ENCODE data around the gene IL4I1. TPM values are rescaled to one million over a fixed set of nuclear protein-coding genes. Genes with fewer than 3 reads are reported as not detected.

IL4I1 gene
- total and polyA plus RNA-seq, 4 donors: 3.6 to 21.2 (median 3.8) TPM

DNA sequence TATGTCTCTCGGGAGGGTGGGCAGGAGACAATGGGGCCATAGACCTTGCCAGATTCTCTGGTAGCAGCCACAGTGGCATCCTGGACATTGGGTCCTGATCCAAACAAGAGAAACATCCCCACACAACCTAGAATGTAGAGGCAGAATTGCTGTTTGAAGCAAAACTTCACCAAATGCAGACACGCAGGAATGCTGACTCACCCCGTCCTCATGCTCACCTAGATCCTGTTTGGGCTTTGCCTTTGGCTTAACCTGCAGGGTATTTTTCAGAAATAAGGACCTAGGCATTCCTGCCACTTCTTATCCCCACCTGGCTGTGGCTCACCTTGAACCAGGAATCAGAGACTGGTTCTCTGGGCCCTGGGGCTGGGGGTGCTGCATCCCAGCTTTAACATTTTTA, 11.9 kb downstream of the IL4I1 start:
- no peak overlapping the region for H3K27ac ChIP-seq (ENCODE audit: low read depth in 1 of 2, low read length in 1 of 2)
- DNase-seq (no peak), ATAC-seq (ENCODE audit: insufficient read depth, low FRiP score) (no peak)
- H3K36me3 ChIP-seq (ENCODE audit: control insufficient read depth in 4 of 4, insufficient read depth in 4 of 4, low read length in 4 of 4): peaks cover 17 to 58% (median 40%) of the 10 kb centered on the region in 4 donors
- H3K9me3 ChIP-seq (ENCODE audit: control insufficient read depth in 4 of 4, insufficient read depth in 3 of 4, low read length in 3 of 4): peaks cover 0 to 2% (median 0%) of the 10 kb centered on the region in 4 donors
- H3K4me3 ChIP-seq: no peak overlapping the region
- WGBS, 2 donors: 92% methylated on average over 3 of the region's 3 CpGs
- H3K4me1 ChIP-seq (ENCODE audit: control insufficient read depth in 5 of 5, insufficient read depth in 5 of 5, low read length in 5 of 5): peaks cover 0 to 3% (median 0%) of the 10 kb centered on the region in 5 donors
- H3K9ac ChIP-seq (ENCODE audit: insufficient read depth in 1 of 2, low read length in 2 of 2): no peak overlapping the region
- TF ChIP-seq, protein P1, sequence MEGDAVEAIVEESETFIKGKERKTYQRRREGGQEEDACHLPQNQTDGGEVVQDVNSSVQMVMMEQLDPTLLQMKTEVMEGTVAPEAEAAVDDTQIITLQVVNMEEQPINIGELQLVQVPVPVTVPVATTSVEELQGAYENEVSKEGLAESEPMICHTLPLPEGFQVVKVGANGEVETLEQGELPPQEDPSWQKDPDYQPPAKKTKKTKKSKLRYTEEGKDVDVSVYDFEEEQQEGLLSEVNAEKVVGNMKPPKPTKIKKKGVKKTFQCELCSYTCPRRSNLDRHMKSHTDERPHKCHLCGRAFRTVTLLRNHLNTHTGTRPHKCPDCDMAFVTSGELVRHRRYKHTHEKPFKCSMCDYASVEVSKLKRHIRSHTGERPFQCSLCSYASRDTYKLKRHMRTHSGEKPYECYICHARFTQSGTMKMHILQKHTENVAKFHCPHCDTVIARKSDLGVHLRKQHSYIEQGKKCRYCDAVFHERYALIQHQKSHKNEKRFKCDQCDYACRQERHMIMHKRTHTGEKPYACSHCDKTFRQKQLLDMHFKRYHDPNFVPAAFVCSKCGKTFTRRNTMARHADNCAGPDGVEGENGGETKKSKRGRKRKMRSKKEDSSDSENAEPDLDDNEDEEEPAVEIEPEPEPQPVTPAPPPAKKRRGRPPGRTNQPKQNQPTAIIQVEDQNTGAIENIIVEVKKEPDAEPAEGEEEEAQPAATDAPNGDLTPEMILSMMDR (IDR thresholded peaks at IDR 0.05; ENCODE audit: control extremely low read depth, extremely low read depth): no peak
- H3K27me3 ChIP-seq (ENCODE audit: control insufficient read depth in 3 of 3, insufficient read depth in 3 of 3, low read length in 2 of 3): no peaks in the 10 kb centered on the region

DNA sequence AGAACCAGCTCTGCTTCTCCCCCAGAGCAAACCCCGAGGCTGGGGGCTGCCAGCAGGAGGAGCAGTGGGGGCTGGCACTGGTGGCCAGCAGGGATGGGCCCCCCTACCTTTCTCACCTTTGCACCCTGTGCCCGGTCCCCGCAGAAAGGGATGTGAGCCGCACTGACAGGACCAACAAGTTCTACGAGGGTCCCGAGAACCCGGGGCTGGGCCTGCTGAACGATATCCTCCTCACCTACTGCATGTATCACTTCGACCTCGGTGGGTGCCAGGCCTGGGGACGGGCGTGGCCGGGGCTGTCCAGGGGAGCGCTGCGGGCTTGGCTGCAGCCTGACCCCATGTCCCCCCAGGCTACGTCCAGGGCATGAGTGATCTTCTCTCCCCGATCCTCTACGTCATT, 12.6 kb downstream of the IL4I1 start:
- TF ChIP-seq, protein P1 (IDR thresholded peaks at IDR 0.05; ENCODE audit: control extremely low read depth, extremely low read depth): no peak
- Histone ChIP-seq H3K9ac (ENCODE audit: insufficient read depth in 1 of 2, low read length in 2 of 2) (no peak overlapping the region), H3K27ac (ENCODE audit: low read depth in 1 of 2, low read length in 1 of 2) (no peak overlapping the region), H3K36me3 (ENCODE audit: control insufficient read depth in 4 of 4, insufficient read depth in 4 of 4, low read length in 4 of 4) (peaks cover 17 to 60% (median 46%) of the 10 kb centered on the region in 4 donors), H3K27me3 (ENCODE audit: control insufficient read depth in 3 of 3, insufficient read depth in 3 of 3, low read length in 2 of 3) (no peaks in the 10 kb centered on the region), H3K4me3 (no peak overlapping the region), H3K9me3 (ENCODE audit: control insufficient read depth in 4 of 4, insufficient read depth in 3 of 4, low read length in 3 of 4) (peaks cover 0 to 2% (median 0%) of the 10 kb centered on the region in 4 donors), H3K4me1 (ENCODE audit: control insufficient read depth in 5 of 5, insufficient read depth in 5 of 5, low read length in 5 of 5) (no peaks in the 10 kb centered on the region)
- DNase-seq (no peak), ATAC-seq (ENCODE audit: insufficient read depth, low FRiP score) (no peak)
- WGBS, 2 donors: 94 to 95% methylated on average over 18 of the region's 18 CpGs

DNA sequence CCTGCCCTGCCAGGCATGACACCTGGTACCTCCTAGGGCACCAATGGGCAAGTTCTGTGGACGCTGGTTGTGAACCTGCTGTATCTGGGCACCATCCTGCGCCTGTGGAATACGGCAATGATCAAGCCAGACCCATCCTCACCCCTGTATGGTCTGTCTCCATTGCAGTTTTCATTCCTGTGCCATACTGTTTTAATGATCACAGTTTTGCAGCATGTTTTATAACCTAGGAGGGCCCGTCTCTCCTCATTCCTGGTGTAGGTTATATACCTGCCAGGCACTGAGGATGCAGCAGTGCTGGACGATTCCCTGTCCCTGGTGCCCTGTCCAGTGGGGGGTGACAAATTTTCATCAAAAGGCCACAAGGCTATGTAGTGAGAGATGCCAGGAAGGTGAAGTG, 13.6 kb downstream of the IL4I1 start:
- TF ChIP-seq, protein P1 (IDR thresholded peaks at IDR 0.05; ENCODE audit: control extremely low read depth, extremely low read depth): no peak
- H3K36me3 ChIP-seq (ENCODE audit: control insufficient read depth in 4 of 4, insufficient read depth in 4 of 4, low read length in 4 of 4): peaks cover 17 to 58% (median 46%) of the 10 kb centered on the region in 4 donors
- 96 to 97% methylated on average over 5 of the region's 5 CpGs for WGBS, 2 donors

DNA sequence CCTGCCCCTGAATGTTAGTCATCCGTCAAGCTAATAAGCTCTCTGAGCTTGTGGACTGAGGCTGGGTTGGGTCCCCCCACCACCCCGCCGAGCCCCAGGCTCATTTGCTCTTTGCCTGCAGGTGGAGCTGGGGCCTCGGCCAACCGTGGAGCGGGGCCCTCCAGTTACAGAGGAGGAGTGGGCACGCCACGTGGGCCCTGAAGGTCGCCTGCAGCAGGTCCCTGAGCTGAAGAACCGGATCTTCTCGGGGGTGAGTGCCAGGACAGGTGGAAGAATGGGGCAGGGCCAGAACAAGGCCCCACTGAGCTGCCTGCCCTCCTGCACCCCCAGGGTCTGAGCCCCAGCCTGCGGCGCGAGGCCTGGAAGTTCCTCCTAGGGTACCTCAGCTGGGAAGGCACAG, 14.0 kb downstream of the IL4I1 start:
- Histone ChIP-seq H3K9ac (ENCODE audit: insufficient read depth in 1 of 2, low read length in 2 of 2) (no peak overlapping the region), H3K9me3 (ENCODE audit: control insufficient read depth in 4 of 4, insufficient read depth in 3 of 4, low read length in 3 of 4) (peaks cover 0 to 2% (median 0%) of the 10 kb centered on the region in 4 donors), H3K4me3 (no peak overlapping the region), H3K36me3 (ENCODE audit: control insufficient read depth in 4 of 4, insufficient read depth in 4 of 4, low read length in 4 of 4) (peaks cover 17 to 58% (median 46%) of the 10 kb centered on the region in 4 donors), H3K27ac (ENCODE audit: low read depth in 1 of 2, low read length in 1 of 2) (no peak overlapping the region), H3K4me1 (ENCODE audit: control insufficient read depth in 5 of 5, insufficient read depth in 5 of 5, low read length in 5 of 5) (peaks cover 0 to 10% (median 0%) of the 10 kb centered on the region in 5 donors), H3K27me3 (ENCODE audit: control insufficient read depth in 3 of 3, insufficient read depth in 3 of 3, low read length in 2 of 3) (no peaks in the 10 kb centered on the region)
- 97 to 98% methylated on average over 14 of the region's 14 CpGs for WGBS, 2 donors
- ATAC-seq (ENCODE audit: insufficient read depth, low FRiP score) (no peak), DNase-seq (no peak)
- TF ChIP-seq, protein P1 (IDR thresholded peaks at IDR 0.05; ENCODE audit: control extremely low read depth, extremely low read depth): no peak

More for the DNA sequence above, 13.6 kb downstream of the IL4I1 start:
- DNase-seq: no peak
- Histone ChIP-seq H3K27me3 (ENCODE audit: control insufficient read depth in 3 of 3, insufficient read depth in 3 of 3, low read length in 2 of 3) (no peaks in the 10 kb centered on the region), H3K27ac (ENCODE audit: low read depth in 1 of 2, low read length in 1 of 2) (no peak overlapping the region), H3K9me3 (ENCODE audit: control insufficient read depth in 4 of 4, insufficient read depth in 3 of 4, low read length in 3 of 4) (peaks cover 0 to 2% (median 0%) of the 10 kb centered on the region in 4 donors), H3K4me3 (no peak overlapping the region), H3K9ac (ENCODE audit: insufficient read depth in 1 of 2, low read length in 2 of 2) (no peak overlapping the region), H3K4me1 (ENCODE audit: control insufficient read depth in 5 of 5, insufficient read depth in 5 of 5, low read length in 5 of 5) (peaks cover 0 to 8% (median 0%) of the 10 kb centered on the region in 5 donors)
- ATAC-seq (ENCODE audit: insufficient read depth, low FRiP score): no peak
